H1 (cell line): ENCODE data around the gene GAMT. TPM values are rescaled to one million over a fixed set of nuclear protein-coding genes. Genes with fewer than 3 reads are reported as not detected.

Experiments
- BACH1 ChIP-seq: IDR thresholded peaks from 2 replicates; pipeline ENCODE4 v1.6.1; 2012; ENCODE audit warnings: low read length, improper control_type of control experiment
- EGR1 ChIP-seq: IDR thresholded peaks from 2 replicates; pipeline ENCODE4 v1.6.1; 2011; ENCODE audit warnings: low read depth, low read length, borderline replicate concordance
- EP300 ChIP-seq, 2 experiments: IDR thresholded peaks; 1 replicate in 1 of 2; 2 replicates in 1 of 2; pipeline ENCODE4 v1.6.1; 2011 to 2012; ENCODE audit warnings: low read depth in 2 of 2, low read length in 2 of 2, mild to moderate bottlenecking in 2 of 2, borderline replicate concordance in 1 of 2, inconsistent platforms in 1 of 2, moderate library complexity in 1 of 2
- GABPA ChIP-seq: IDR thresholded peaks from 2 replicates; pipeline ENCODE4 v1.6.1; 2011; ENCODE audit warnings: mild to moderate bottlenecking, low read length, moderate library complexity, borderline replicate concordance; ENCODE audit not compliant: insufficient read depth
- RNF2 ChIP-seq: fragments of 200-900, 300-1000 bp; sonication (generic); IDR thresholded peaks from 2 replicates; pipeline ENCODE4 v1.7.1; 2016; ENCODE audit warnings: borderline replicate concordance, low read depth, mild to moderate bottlenecking, antibody characterized with exemption, low read length; ENCODE audit not compliant: poor library complexity, severe bottlenecking; ENCODE audit errors: missing control alignments
- SP2 ChIP-seq: IDR thresholded peaks from 2 replicates; pipeline ENCODE4 v1.6.1; 2012; ENCODE audit warnings: mild to moderate bottlenecking, low read length, inconsistent platforms
- polyA plus RNA-seq, 7 experiments: library from polyadenylated mRNA; depleted of rRNA in 3 of 7; stranded (reverse) in 5 of 7; unstranded in 2 of 7; fragments of >200 nt in 5 of 7; fragments of 200-250 nt in 2 of 7; gene quantifications; 1 replicate in 5 of 7; 2 replicates in 1 of 7; 4 replicates in 1 of 7; pipeline versions ENCODE4 v1.2.1 to v1.2.3, GENCODE V29; 2011 to 2013; ENCODE audit warnings: missing spikeins in 2 of 7, mixed read lengths in 2 of 7
- total RNA-seq: library from RNA; stranded (reverse); fragmentation: NEBNext Ultra II Directional; extraction: Animal tissue kit (Norgen Biotek cat#: 25700); gene quantifications from 2 replicates; pipeline ENCODE4 v1.2.1, GENCODE V29; 2021
- TF ChIP-seq, protein P1 (sequence below): fragments of 300-600 bp; sonication (generic); IDR thresholded peaks from 2 replicates; pipeline ENCODE4 v1.7.1; 2012; ENCODE audit warnings: low read length, moderate library complexity, mild to moderate bottlenecking, inconsistent platforms; ENCODE audit not compliant: insufficient replicate concordance

Gene GAMT
- total and polyA plus RNA-seq, 2 of the 8 experiments (the other 6 are each of a cell fraction or from before 2014, with no cell fraction given), result 17.2 to 35.6 TPM

DNA sequence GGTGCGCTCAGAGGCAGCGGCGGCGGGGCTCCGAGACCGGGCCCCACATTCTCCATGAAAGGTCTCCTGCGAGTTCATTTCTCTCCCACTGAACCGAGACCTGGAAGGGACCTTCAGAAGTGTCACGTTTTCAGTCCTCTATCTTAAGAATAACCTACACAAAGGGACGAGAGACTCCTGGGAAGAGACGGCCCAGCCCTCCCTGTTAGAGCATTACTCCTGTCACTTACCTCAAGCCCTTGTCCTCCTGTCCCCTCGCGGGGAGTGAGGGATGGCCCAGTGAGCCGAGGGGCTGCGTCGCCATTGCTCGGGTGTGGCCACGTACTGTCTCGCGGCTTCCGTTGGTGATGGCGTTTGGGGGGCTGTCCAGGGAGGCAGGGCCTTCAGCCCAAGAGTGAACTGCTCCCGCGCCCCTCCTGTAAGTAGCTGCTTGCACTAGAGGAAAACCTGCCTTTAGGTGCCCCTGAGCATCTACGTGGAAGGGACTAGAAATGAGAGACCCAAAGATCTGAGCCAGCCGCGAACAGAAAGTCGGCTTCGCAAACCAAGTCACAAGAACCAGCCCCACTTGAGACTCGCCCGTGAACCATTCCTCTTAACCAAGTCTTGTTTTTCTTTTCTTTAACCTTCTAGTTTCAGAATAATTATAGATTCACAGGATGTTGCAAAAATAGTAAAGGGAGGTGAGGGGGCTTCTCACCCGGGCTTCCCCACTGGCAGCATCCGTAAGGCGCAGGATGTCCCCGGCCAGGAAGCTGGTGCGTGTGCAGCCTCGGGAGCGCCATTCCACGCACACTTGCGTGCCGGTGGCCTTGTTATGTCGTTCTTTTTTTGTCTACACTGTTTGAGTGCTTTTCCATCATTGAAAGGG lies 38.7 kb downstream of the GAMT start (continued):
- TF ChIP-seq, protein P1, sequence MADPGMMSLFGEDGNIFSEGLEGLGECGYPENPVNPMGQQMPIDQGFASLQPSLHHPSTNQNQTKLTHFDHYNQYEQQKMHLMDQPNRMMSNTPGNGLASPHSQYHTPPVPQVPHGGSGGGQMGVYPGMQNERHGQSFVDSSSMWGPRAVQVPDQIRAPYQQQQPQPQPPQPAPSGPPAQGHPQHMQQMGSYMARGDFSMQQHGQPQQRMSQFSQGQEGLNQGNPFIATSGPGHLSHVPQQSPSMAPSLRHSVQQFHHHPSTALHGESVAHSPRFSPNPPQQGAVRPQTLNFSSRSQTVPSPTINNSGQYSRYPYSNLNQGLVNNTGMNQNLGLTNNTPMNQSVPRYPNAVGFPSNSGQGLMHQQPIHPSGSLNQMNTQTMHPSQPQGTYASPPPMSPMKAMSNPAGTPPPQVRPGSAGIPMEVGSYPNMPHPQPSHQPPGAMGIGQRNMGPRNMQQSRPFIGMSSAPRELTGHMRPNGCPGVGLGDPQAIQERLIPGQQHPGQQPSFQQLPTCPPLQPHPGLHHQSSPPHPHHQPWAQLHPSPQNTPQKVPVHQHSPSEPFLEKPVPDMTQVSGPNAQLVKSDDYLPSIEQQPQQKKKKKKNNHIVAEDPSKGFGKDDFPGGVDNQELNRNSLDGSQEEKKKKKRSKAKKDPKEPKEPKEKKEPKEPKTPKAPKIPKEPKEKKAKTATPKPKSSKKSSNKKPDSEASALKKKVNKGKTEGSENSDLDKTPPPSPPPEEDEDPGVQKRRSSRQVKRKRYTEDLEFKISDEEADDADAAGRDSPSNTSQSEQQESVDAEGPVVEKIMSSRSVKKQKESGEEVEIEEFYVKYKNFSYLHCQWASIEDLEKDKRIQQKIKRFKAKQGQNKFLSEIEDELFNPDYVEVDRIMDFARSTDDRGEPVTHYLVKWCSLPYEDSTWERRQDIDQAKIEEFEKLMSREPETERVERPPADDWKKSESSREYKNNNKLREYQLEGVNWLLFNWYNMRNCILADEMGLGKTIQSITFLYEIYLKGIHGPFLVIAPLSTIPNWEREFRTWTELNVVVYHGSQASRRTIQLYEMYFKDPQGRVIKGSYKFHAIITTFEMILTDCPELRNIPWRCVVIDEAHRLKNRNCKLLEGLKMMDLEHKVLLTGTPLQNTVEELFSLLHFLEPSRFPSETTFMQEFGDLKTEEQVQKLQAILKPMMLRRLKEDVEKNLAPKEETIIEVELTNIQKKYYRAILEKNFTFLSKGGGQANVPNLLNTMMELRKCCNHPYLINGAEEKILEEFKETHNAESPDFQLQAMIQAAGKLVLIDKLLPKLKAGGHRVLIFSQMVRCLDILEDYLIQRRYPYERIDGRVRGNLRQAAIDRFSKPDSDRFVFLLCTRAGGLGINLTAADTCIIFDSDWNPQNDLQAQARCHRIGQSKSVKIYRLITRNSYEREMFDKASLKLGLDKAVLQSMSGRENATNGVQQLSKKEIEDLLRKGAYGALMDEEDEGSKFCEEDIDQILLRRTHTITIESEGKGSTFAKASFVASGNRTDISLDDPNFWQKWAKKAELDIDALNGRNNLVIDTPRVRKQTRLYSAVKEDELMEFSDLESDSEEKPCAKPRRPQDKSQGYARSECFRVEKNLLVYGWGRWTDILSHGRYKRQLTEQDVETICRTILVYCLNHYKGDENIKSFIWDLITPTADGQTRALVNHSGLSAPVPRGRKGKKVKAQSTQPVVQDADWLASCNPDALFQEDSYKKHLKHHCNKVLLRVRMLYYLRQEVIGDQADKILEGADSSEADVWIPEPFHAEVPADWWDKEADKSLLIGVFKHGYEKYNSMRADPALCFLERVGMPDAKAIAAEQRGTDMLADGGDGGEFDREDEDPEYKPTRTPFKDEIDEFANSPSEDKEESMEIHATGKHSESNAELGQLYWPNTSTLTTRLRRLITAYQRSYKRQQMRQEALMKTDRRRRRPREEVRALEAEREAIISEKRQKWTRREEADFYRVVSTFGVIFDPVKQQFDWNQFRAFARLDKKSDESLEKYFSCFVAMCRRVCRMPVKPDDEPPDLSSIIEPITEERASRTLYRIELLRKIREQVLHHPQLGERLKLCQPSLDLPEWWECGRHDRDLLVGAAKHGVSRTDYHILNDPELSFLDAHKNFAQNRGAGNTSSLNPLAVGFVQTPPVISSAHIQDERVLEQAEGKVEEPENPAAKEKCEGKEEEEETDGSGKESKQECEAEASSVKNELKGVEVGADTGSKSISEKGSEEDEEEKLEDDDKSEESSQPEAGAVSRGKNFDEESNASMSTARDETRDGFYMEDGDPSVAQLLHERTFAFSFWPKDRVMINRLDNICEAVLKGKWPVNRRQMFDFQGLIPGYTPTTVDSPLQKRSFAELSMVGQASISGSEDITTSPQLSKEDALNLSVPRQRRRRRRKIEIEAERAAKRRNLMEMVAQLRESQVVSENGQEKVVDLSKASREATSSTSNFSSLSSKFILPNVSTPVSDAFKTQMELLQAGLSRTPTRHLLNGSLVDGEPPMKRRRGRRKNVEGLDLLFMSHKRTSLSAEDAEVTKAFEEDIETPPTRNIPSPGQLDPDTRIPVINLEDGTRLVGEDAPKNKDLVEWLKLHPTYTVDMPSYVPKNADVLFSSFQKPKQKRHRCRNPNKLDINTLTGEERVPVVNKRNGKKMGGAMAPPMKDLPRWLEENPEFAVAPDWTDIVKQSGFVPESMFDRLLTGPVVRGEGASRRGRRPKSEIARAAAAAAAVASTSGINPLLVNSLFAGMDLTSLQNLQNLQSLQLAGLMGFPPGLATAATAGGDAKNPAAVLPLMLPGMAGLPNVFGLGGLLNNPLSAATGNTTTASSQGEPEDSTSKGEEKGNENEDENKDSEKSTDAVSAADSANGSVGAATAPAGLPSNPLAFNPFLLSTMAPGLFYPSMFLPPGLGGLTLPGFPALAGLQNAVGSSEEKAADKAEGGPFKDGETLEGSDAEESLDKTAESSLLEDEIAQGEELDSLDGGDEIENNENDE, result no peak
- TF ChIP-seq EP300 (IDR thresholded peaks at IDR 0.05; ENCODE audit: borderline replicate concordance in 1 of 2, low read depth in 2 of 2, low read length in 2 of 2) (no peak), RNF2 (no peak), EGR1 (no peak), SP2 (no peak), GABPA (no peak), BACH1 (no peak)
